Islet of Langerhans (tissue), 1 donor: Measurements from ENCODE around the gene TMEM175.

Experiments used
- FAIRE-seq: peaks from one replicate; lab custom pipeline; 2011; peaks lifted over from hg19 to GRCh38; lab: Jason Lieb, UNC

TMEM175 gene

DNA sequence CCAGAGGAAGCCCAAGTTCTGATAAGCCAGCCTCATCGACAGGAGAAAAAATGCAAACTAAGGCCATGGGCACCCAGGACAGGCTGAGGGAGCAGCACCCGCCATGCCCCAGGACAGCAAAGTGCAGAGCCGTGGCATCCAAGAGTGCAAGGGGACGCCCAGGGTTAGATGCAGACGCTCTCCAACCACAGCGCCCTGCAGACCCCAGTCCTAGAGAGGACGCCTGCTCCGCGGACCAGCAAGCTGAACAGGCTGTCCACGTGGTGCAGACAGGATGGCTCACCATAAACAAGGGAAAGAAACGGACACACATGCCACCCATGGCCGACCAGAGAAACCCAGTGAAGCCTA is 32.7 kb upstream of the TMEM175 start:
- FAIRE-seq, result no peak

DNA sequence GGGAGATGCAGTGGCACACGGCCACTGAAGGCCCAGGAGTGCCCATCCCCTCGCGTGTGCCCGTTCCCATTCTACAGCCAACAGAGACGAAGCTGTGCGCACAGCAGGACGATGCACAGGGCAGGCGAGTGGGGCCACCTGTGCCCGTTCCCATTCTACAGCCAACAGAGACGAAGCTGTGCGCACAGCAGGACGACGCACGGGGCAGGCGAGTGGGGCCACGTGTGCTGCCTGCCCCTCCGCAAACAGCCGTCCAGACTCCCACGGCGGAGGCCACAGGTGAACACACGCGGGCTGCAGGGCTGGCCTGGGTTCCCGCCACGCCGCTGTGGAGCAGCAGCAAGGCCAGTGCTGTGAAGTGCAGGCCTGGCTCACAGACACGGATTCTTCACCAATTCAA is 32.2 kb upstream of the TMEM175 start:
- no peak for FAIRE-seq

DNA sequence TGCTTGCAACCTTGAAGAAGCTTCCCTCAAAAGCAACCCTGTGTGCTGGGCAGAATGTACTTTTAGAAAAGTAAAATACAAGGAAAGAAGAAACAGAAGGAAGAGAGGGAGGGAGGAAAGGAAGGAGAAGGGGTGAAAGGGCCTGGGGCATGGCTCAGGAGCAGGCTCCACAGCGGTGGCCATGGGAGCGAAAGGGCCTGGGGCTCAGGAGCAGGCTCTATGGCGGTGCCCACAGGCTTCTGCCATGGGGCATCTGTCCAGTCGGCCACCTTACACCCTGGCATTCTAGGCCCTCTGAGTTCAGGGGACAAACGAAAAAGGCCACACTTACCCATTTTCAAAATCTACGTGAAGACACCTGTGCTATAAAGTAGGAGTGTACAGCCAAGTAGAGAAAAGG is 31.5 kb upstream of the TMEM175 start:
- FAIRE-seq, result no peak

DNA sequence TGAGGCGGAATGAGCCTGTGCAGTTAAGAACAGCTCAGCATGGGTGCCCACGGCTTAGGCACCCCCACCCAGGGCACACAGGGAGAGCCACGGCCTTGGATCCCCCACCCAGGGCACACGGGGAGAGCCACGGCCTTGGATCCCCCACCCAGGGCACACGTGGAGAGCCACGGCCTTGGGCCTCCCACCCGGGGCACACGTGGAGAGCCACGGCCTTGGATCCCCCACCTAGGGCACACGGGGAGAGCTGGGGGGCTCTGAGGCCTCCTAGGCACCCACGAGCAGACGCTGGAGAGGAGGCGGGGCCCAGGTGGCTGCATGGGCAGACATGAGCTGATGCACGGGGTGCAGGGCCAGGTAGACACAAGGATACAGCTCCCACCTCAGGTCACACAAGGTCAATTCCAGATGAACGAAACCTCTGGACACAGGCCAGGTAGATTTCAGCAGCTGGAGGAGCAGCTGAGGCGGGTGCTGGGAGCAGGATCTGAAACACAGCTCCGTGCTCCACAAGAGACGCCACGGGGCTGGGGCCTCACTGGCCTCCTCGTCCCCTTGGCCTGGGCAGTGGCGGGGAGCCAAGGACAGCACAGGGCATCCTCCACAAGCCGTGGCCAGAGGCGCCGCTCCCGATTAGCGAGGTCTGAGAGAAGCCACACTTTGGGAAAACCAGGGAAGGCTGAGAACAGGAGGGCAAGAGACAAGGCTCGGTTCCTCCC is 30.9 kb upstream of the TMEM175 start:
- no peak for FAIRE-seq

DNA sequence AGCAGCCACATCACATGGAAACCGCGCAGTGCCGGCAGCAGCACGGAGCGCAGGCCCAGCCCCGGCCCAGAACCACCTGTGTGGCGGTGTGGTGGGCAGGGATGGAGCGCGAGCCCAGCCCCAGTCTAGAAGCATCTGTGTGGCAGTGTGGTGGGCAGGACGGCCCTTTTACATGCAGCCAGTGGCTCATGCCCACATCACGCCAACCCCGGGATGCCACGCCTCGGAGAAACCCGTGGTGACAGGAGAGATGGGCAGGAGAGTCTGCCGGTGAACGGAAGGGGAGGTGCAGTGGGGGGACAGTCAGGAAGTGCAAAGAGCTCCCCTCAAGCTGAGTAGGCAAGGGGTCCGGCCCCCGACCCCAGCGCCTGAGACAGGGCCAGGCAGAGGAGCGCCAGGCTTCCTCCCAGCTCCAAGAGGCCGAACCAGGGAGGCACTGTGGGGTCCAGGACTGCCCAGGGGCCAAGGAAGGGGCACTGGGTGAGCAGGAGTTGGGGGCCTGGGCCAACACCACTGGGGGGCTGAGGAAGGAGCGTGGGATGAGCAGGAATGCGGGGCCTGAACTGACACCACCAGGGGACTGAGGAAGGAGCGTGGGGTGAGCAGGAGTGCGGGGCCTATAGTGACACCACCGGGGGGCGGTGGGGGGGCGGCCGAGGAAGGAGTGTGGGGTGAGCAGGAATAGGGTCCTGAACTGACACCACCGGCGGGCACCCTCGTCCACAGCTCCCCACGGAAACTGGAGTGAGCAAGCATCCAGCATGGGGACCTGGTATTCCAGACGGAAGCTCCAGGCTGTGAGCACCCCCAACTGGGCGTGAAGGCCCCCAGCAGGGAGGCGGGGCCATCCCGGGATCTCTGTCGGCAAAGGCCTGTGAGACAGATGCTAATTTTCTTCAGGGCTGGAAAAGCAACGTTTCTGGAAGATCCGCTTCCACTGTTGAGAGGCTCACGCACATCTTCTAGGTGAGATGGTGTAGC is 28.9 kb upstream of the TMEM175 start:
- no peak for FAIRE-seq

DNA sequence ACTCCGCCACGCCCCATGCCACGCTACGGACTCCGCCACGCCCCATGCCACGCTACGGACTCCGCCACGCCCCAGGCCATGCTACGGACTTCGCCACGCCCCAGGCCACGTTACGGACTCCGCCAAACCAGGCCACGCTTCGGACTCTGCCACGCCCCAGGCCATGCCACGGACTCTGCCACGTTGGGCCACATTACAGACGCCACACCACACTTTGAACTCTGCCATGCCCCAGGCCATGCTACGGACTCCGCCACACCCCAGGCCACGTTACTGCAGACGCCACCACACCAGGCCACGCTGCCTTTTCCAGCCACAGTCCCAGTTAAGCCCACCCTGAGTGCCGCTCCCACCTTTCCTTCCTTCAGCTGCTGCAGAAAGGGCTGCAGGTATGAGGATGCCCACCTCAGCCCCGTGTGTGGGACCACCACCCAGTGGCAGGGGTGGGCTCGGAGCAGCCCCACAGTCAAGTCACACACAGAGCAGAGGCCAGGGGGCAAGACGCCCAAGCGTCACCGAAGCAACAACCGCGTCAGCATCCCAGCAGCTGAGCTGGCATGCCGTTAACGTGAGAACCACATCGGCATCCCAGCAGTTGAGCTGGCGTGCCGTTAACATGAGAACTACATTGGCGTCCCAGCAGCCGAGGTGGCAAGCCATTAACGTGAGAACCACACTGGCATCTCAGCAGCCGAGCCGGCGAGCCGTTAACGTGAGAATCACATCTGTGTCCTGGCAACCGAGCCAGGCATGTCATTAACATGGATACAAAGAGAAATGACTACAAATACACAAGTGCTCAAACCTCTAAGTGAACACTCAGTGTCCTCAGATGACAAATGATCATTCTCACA is 26.5 kb upstream of the TMEM175 start:
- peak; percentile 90 for FAIRE-seq

DNA sequence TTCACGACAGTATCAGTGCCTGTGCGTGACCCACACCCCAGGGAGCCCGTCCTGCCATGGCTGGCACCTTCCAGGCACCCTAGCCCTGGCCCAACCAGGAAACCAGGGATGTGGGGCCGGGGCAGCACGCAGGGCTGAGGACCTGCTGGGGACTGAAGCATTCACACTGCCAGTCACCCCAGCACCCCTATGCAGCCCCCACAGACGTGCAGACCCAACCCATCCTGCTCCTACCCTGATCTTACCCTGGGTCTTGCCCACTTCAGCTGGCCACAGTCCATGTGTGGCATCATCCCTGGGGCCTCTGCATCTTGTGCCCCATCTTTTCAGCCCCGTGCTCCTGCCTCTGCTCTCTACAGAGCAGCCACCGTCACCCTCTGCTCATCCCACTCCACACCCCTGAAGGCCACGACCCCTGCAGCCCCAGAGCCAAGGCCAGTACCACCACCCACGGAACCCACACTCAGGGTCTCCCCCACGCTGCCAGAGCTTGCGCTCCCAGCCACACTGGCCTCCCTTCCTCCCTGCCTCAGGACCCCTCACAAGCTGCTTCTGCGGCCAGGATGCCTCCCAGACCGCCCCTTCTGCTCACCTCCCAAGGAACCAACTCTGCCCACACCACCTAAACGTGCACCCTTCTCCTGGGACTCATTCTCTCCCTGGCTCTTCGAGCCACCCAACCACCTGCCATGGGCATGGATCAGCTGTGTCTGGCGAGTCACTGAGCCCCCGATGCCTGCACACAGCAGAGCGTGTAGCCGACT is 25.7 kb upstream of the TMEM175 start:
- FAIRE-seq, result no peak

DNA sequence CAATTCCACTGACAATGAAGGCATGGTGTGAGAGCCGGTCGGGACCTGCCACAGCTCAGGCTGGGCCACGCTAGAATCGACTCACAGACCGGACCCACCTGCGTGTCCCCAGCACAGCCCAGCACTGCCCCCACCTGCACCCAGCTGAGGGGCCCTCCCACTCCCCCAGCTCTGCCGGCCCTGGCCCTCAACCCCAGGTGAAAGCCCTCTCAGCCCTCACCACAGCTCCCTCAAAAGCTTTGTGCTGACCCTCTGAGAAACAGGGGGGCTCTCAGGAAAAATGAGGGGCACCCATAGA is 25.2 kb upstream of the TMEM175 start:
- no peak for FAIRE-seq

DNA sequence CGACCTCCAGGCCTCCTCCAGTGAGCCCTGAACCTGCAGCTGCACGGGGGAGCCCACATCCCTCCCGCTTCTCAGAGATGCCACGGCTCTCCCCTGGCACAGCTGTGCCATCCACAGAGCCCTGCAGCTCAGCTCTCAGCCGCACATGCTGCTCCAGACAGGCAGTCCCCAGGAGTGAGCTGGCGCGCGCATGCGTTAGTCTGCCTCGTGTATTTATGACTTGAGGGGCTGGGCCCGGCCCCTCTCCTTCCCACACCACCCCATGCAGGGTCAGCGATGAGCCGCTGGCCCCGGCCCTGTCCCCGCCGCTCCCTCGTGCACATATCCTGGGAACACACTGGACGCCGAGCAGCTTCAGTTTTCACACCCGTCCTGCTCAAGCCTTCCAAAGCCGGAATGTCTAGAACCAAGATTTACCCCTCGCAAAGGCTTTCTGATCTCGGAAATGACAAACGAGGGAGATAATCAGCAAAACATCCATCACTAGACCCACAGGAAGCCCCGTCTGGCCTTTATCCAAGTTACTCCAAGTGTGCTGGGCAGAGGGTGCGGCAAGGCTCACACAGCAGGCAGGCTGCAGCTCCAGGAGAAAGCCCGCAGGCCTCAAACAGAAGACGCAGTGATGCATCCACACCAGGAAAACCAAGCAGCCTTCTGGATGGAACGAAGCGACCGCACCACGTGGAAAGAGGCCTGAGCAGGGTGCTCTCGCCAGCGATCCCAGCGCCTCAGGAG is 24.4 kb upstream of the TMEM175 start:
- no peak for FAIRE-seq

DNA sequence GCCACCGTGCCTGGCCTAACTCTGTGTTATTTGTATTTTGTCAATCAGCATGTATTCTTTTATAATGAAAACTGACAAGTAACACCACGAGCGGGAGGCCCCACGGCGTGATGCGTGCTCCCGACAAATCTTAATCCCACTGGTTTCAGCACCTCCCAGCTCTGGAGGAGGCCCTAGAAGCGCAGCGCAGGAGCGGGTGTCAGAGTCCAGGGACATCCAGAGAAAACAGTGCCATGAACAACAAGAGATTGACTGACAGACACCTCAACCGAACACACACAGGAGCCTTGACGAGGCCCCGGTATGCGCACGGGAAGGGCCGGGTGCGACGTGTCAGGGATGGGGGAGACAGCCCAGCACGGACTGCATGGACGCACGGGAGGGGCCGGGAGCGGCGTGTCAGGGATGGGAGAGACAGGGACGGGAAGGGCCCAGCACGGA is 23.1 kb upstream of the TMEM175 start:
- FAIRE-seq, result no peak

DNA sequence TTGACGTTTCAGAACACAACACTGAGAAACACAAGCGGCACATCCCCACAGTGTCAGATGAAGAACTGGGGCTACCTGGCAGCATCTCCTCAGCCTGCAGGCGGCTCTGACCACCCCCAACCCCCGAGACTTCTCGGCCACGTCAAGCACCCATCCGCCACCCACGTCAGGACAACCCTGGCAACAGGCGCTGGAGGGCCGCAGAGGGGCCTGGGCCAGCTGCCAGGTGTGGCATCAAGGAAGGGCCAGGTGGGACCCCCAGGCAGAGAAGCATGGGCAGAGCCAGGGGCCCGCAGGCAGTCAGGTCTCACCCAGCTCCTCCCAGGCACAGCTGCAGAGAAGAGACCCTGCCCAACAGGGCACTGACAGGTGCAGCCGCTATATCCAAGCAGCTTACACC is 22.4 kb upstream of the TMEM175 start:
- no peak for FAIRE-seq

DNA sequence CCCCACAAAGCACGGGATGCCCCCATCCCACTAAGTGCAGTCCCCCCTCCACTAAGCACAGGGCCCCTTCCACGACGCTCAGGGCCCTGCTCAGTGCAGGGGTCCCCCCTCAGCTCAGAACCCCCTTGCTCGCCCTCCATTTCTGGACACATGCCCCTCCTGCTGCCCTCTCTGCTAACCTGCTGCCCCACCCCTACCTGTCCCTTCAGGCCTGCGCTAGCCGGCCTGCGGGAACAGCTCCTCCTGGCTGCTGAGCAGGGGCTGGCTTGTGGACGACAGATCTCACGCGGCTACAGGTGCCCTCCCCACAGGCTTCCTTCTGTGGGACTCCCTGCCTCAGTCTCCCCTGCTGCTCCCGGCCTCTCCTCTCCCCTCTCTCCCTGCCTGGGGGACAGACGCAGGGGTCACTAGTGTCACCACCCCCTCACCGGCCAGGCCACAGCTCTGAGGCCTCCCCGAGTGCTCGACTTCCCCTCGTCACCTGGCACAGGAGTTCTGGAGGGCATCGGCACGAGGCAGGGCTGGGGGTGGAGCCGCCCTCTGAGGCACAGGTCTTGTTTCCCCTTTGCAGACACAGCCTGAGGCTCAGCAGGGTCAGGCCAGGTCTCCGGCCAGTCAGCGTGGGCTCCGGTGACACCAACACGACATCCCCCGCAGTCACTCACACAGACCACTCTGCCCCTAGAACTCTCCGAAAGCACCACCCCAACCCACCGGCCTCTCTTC is 21.7 kb upstream of the TMEM175 start:
- FAIRE-seq, result no peak

DNA sequence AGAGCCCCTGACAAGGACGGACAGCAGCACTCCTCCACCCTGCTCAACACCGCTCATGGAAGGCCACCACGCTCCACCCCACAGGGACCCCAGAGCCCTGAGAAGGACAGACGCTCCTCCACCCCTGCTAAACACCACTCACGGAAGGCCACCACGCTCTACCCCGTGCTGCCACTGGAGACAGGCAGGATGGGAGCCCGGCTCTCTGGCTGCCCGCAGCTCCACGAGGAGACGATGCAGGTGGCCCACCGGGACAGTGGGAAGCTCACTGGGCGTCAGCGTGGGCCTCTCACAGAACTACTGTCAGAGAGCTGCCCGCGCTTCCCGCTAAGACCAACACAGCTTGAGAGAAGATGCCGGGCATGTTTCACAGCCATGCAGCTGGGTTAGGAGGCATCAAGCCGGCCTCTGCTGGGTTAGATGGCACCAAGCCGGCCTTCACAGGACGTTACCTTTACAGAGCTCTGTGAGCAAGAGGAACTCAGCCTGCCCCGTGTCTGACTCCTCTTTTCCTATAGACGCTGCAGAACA is 21.0 kb upstream of the TMEM175 start:
- FAIRE-seq, result no peak

DNA sequence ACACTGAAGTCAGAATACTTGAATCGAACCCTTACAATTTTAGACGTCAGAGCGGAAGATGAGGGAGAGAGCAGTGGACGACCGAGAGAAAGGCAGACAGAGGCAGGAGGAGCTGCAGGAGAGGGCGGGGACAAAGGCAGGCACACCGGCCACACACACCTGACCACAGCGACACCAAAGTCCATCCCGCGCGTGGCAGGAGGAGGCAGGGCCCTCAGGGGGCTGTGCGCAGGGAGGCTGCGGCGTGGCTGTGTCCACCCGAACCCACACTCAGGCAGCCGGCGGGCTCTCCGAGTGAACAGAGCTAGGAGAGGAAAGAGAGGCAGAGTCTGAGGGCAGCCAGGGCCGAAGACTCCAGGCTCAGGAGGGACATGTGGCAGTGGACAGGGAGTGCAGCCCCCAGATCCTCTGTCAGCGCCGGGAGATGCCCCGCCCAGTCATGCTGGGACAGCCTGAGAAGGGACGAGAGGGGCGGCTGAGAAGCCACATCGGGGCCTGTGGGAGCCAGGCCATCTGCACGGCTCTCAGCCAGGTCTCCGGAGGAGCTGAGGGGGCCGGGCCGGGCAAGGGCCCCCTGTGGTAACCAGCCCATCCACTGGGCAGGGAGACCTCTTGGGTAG is 20.3 kb upstream of the TMEM175 start:
- no peak for FAIRE-seq

DNA sequence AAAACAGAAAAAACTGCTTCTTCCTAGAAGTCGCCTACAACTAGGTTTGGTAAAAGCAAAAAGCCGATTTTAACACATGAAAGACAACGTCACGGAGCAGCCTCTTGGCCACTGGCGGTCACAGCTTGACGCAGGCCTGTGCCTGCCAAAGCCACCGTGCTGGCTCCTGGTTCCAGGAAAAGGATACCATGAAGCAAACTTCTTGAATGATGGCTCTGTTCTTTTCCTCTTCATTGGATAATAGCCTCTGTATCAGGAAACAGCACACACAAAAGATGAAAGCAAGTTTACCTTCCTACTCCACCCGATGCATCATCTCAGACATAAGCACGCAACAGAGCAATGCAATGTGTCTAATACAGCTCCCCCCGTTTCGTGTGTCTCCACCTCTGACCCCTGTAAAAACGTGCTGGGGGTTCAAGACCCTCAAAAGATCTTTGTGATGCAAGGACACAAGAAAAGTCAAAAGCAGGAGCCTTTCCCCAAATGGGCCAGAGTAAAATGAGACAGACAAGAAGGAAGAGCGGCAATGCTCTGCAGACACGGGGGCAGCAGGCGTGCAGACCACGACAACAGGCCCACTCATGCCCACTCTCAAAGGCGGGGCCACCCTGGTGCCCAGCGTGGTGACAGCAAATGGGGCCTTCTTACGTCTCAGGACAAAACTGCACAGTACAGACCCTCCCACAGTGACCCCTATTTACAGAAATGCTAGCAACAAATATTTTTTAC is 19.5 kb upstream of the TMEM175 start:
- FAIRE-seq, result no peak

DNA sequence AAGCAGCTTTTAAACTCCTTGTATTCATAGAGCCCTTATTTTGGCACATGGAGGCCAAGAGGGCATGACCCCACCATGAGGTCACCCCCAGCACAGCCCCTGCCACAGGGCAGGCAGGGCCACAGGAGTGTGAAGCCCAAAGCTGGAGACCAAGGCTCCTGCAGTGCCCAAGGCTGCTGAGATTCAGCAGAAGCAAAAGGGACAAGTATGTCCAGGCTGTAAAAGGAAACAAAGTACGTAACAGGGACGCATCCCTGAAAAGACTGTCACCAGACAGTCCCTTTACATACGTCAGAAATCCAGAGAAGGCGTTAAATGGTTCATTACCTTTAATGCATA is 19.0 kb upstream of the TMEM175 start:
- FAIRE-seq, result no peak

DNA sequence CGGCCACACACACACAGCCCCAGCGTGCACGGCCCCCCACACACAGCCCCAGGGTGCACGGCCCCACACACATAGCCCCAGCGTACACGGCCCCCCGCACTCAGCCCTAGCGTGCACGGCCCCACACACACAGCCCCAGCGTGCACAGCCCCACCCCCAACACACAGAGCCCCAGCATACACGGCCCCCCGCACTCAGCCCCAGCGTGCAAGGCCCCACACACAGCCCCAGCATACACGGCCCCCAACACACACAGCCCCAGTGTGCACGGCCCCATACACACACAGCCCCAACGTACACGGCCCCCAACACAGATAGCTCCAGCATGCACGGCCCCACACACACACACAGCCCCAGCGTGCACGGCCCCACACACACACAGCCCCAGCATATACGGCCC is 17.7 kb upstream of the TMEM175 start:
- FAIRE-seq, result no peak

DNA sequence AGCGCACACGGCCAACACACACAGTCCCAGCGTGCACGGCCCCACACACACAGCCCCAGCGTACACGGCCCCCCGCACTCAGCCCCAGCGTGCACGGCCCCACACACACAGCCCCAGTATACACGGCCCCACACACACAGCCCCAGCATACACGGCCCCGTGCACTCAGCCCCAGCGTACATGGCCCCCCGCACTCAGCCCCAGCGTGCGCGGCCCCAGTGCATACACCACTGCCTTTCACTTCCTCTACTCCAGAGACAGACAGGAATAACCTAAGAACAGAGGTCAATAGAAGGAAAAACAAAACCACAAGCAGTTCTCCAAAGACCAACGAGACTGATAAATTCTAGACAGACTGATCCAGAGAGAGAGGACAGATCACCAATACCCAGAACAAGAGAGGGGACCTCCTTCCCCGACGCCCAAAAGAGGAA is 17.2 kb upstream of the TMEM175 start:
- FAIRE-seq, result no peak

DNA sequence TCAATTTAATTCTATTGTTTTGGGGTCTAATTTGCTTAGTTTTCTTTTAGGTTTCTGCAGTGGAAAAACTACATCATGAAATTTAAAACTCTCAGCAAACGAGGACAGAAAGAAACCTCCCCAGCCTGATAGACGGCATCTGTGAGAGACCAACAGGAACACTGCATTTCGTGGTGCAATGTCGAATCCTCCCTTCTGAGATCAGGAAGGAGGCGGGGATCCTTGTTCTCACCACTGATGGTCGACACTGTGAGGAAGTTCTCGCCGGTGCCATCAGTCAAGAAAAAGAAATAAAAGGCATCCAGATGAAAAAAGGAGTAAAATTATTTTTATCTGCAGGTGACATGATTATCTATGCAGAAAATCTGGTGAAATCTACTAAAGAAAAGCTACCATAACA is 16.7 kb upstream of the TMEM175 start:
- FAIRE-seq, result no peak
